B cell (primary cell): ENCODE results near the gene ZBTB16. TPM values are rescaled to one million over a fixed set of nuclear protein-coding genes. Genes with fewer than 3 reads are reported as not detected.

Source experiments
- ATAC-seq: fragments of 200-7000 bp; cut with Tn5 transposase; one replicate; pipeline ENCODE4 v1.10.0; 2021; ENCODE audit warnings: low read depth, mild to moderate bottlenecking, moderate number of reproducible peaks, moderate library complexity
- CTCF ChIA-PET: fragments of 350-600 bp; sonication (Branson Sonifier 250); formaldehyde crosslinking; loops from one replicate; lab custom pipeline; 2021; ENCODE audit warnings: antibody characterized with exemption, inconsistent platforms; lab: Charles Lee
- POLR2A ChIA-PET: fragments of 350-600 bp; sonication (Branson Sonifier 250); formaldehyde crosslinking; loops from one replicate; lab custom pipeline; 2021; ENCODE audit warnings: antibody characterized with exemption; lab: Charles Lee
- DNase-seq: peaks from one replicate; pipeline ENCODE4 v3.0.0; 2013
- H2AFZ ChIP-seq: 2 replicates; pipeline ENCODE4 v1.6.1; 2012; ENCODE audit warnings: mild to moderate bottlenecking, low read depth, low read length; ENCODE audit not compliant: insufficient read depth, poor library complexity, severe bottlenecking
- H3K27ac ChIP-seq, 2 donors: 1 replicate in 1 of 2; 2 replicates in 1 of 2; pipeline ENCODE4 v1.5.1; 2012 to 2013; ENCODE audit warnings: low read length in 2 of 2, mild to moderate bottlenecking in 2 of 2, moderate library complexity in 1 of 2
- H3K27me3 ChIP-seq, 4 experiments: fragments of 200-600 bp in 1 of 4; sonication (generic) in 1 of 4; replicated peaks in 1 of 4; 1 replicate in 2 of 4; 2 replicates in 2 of 4; pipeline versions ENCODE4 v1.6.1 to v1.7.0; 2013 to 2016; ENCODE audit warnings: low read length in 3 of 4, mild to moderate bottlenecking in 2 of 4, mixed read lengths in 1 of 4, moderate library complexity in 1 of 4; ENCODE audit not compliant: insufficient read depth in 4 of 4, control insufficient read depth in 3 of 4; ENCODE audit errors: control extremely low read depth in 1 of 4
- H3K36me3 ChIP-seq, 2 experiments: replicated peaks in 1 of 2; 1 replicate in 1 of 2; 2 replicates in 1 of 2; pipeline versions ENCODE4 v1.6.1 to v1.7.1; 2013; ENCODE audit warnings: low read length in 1 of 2; ENCODE audit not compliant: insufficient read depth in 2 of 2, control insufficient read depth in 1 of 2; ENCODE audit errors: control extremely low read depth in 1 of 2, extremely low read depth in 1 of 2
- H3K4me1 ChIP-seq, 2 donors: fragments of 200-600 bp in 1 of 2; sonication (generic) in 1 of 2; 1 replicate in 1 of 2; 2 replicates in 1 of 2; pipeline versions ENCODE4 v1.5.1 to v1.6.1; 2013 to 2017; ENCODE audit warnings: low read length in 2 of 2; ENCODE audit not compliant: control insufficient read depth in 2 of 2, insufficient read depth in 2 of 2
- H3K4me2 ChIP-seq: replicated peaks from 2 replicates; pipeline ENCODE3; 2012; ENCODE audit warnings: mild to moderate bottlenecking, low read depth, low read length; ENCODE audit not compliant: poor library complexity, severe bottlenecking
- H3K4me3 ChIP-seq, 5 experiments: fragments of 200-600 bp in 1 of 5; sonication (generic) in 1 of 5; 1 replicate in 3 of 5; 2 replicates in 2 of 5; pipeline versions ENCODE4 v1.5.1 to v1.7.0; 2011 to 2016; ENCODE audit warnings: low read length in 4 of 5, mild to moderate bottlenecking in 4 of 5, low read depth in 2 of 5, control low read depth in 1 of 5, moderate library complexity in 1 of 5; ENCODE audit not compliant: insufficient read depth in 1 of 5; ENCODE audit errors: control extremely low read depth in 1 of 5, extremely low read depth in 1 of 5
- H3K79me2 ChIP-seq: fragments of 200-600 bp; sonication (generic); one replicate; pipeline ENCODE4 v1.6.0; 2016; ENCODE audit warnings: low read length; ENCODE audit not compliant: control insufficient read depth, insufficient read depth
- H3K9ac ChIP-seq: fragments of 200-600 bp; sonication (generic); 2 replicates; pipeline ENCODE4 v1.6.1; 2017; ENCODE audit warnings: mild to moderate bottlenecking, low read length, moderate library complexity
- H3K9me3 ChIP-seq, 3 donors: one replicate each; pipeline versions ENCODE4 v1.6.1 to v1.7.1; 2013; ENCODE audit warnings: low read length in 2 of 3; ENCODE audit not compliant: control insufficient read depth in 2 of 3, insufficient read depth in 1 of 3; ENCODE audit errors: control extremely low read depth in 1 of 3
- H4K20me1 ChIP-seq: 2 replicates; pipeline ENCODE4 v1.6.0; 2012; ENCODE audit warnings: mild to moderate bottlenecking, low read length; ENCODE audit not compliant: insufficient read depth, control insufficient read depth, poor library complexity, severe bottlenecking
- H3K27ac Mint-ChIP-seq: one replicate; pipeline ENCODE4 v1.8.0; 2021; ENCODE audit warnings: mixed read lengths
- H3K27me3 Mint-ChIP-seq: one replicate; pipeline ENCODE4 v1.8.0; 2021; ENCODE audit warnings: mixed read lengths
- H3K4me1 Mint-ChIP-seq: one replicate; pipeline ENCODE4 v1.8.0; 2021; ENCODE audit warnings: mixed read lengths
- H3K4me3 Mint-ChIP-seq: one replicate; pipeline ENCODE4 v1.8.0; 2021; ENCODE audit warnings: mixed read lengths
- H3K9me3 Mint-ChIP-seq: one replicate; pipeline ENCODE4 v1.8.0; 2022; ENCODE audit warnings: mixed read lengths; ENCODE audit not compliant: insufficient read depth
- EZH2 ChIP-seq: IDR thresholded peaks from 2 replicates; pipeline ENCODE4 v1.6.1; 2012; ENCODE audit warnings: borderline replicate concordance, low read depth, mild to moderate bottlenecking, moderate library complexity, low read length; ENCODE audit not compliant: insufficient read depth, poor library complexity, severe bottlenecking
- WGBS: methylation state at CpG from one replicate; pipeline ENCODE4 v1.1.5; 2013; ENCODE audit warnings: missing lambda C conversion rate; ENCODE audit not compliant: insufficient coverage; 5-methylcytosine and 5-hydroxymethylcytosine counted together
- intact Hi-C: fragments of 100-400 bp; cut with micrococcal nuclease; formaldehyde crosslinking; loops from one replicate; pipeline ENCODE4 v1.10.0; 2022
- polyA plus RNA-seq: library from polyadenylated mRNA; depleted of rRNA; stranded (reverse); fragments of >200 nt; gene quantifications from 2 replicates; pipeline ENCODE4 v1.2.3, GENCODE V29; 2012
- total RNA-seq, 2 donors: library from RNA; stranded (reverse); fragments of 120-200 nt in 1 of 2; gene quantifications; 1 replicate in 1 of 2; 2 replicates in 1 of 2; pipeline versions ENCODE4 v1.2.3 to v1.2.4, GENCODE V29; 2013 to 2022
- TF ChIP-seq, protein P1 (sequence below): fragments of 200-600 bp; IDR thresholded peaks from one replicate; pipeline ENCODE4 v1.8.0; 2022; ENCODE audit warnings: antibody characterized with exemption, mild to moderate bottlenecking

ZBTB16 gene
- total and polyA plus RNA-seq, 2 donors (not counting 1 experiment from before 2014, with no cell fraction given), result 16.0 to 20.6 TPM

DNA sequence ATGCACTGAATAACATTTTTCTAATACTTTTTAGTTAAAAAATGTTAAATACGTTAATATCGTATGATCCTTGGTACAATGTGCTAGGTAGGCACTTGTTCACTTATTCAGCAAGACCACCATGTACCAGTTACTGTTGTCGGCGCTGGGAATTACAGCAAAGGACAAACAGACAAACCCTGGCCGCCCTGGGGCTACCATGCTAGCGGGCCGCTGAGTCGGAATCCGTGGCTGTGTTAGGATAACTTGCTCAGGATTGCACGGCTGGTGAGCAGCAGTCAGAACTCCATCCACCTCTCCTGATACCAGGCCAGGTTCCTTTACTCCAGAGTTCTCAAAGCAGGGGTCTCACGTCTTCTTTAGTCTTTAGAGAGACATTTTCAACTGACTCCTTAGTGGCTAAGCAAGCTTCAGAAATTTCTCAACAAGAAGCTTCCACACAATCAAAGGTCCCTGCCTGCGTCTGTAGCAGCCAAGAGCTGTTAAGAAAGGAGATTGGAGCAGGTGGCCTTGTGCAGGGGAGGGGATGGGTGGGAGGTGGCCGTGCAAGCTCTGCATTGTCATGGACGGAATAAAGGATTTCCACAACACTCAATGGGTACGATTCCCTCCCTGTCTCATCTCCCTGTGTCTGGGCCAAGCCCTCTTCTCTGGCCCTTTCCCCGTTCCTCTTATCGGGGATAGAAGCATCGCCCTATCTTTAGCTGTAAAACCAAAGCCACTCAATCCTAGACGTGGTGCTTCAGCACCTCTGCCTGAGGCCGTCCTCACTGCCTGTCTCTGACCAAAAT lies 196.9 kb downstream of the ZBTB16 start:
- H3K4me3 Mint-ChIP-seq, result no peak overlapping the region
- Histone ChIP-seq H3K27me3 (no peaks in the 10 kb centered on the region), H3K4me1 (peaks cover 34 to 41% of the 10 kb centered on the region in 2 donors), H3K4me3 (no peak overlapping the region), H3K36me3 (no peaks in the 10 kb centered on the region), H4K20me1 (no peaks in the 10 kb centered on the region), H2AFZ (no peak overlapping the region), H3K9ac (no peak overlapping the region), H3K4me2 (no peak overlapping the region), H3K9me3 (no peaks in the 10 kb centered on the region), H3K79me2 (no peaks in the 10 kb centered on the region), H3K27ac (no peak overlapping the region)
- CTCF ChIA-PET, result interaction anchor here (8.8 to 12.3 kb wide), 4 partner anchors 98 to 363 kb away, joined by 100 to 592 read pairs (median 432); no protein-coding TSS in a partner anchor
- 89% methylated on average over 18 of the region's 20 CpGs for WGBS
- H3K9me3 Mint-ChIP-seq, result no peaks in the 10 kb centered on the region
- DNase-seq, result no peak
- intact Hi-C loops, result no loop called here
- H3K4me1 Mint-ChIP-seq, result peaks cover 41% of the 10 kb centered on the region
- H3K27ac Mint-ChIP-seq, result peak overlapping the region; percentile 10
- POLR2A ChIA-PET, result no interaction called here
- no peak for TF ChIP-seq EZH2
- TF ChIP-seq, protein P1, sequence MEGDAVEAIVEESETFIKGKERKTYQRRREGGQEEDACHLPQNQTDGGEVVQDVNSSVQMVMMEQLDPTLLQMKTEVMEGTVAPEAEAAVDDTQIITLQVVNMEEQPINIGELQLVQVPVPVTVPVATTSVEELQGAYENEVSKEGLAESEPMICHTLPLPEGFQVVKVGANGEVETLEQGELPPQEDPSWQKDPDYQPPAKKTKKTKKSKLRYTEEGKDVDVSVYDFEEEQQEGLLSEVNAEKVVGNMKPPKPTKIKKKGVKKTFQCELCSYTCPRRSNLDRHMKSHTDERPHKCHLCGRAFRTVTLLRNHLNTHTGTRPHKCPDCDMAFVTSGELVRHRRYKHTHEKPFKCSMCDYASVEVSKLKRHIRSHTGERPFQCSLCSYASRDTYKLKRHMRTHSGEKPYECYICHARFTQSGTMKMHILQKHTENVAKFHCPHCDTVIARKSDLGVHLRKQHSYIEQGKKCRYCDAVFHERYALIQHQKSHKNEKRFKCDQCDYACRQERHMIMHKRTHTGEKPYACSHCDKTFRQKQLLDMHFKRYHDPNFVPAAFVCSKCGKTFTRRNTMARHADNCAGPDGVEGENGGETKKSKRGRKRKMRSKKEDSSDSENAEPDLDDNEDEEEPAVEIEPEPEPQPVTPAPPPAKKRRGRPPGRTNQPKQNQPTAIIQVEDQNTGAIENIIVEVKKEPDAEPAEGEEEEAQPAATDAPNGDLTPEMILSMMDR, result no peak
- H3K27me3 Mint-ChIP-seq, result no peaks in the 10 kb centered on the region
- ATAC-seq, result no peak

DNA sequence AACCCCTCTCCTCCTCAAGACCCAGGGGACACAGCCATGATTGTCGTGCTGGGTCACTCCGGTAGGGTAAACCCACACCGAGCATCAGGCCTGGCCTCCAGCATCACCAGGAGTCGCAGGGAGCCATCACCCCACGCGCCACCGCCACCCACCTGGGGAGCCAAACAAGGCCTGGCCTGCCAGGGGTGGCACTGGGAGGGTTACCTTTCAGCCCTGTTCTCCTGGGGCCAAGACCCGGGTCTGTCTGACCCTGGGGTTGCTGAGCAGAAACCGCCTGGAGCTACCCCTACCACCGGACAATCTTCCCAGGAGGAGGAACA lies 197.4 kb downstream of the ZBTB16 start:
- H3K4me3 Mint-ChIP-seq, result no peak overlapping the region
- Histone ChIP-seq H3K9ac (no peak overlapping the region), H3K27me3 (no peaks in the 10 kb centered on the region), H3K36me3 (no peaks in the 10 kb centered on the region), H4K20me1 (no peaks in the 10 kb centered on the region), H3K27ac (no peak overlapping the region), H3K4me3 (no peak overlapping the region), H3K9me3 (no peaks in the 10 kb centered on the region), H3K4me2 (no peak overlapping the region), H2AFZ (no peak overlapping the region), H3K4me1 (peaks cover 32 to 37% of the 10 kb centered on the region in 2 donors), H3K79me2 (no peaks in the 10 kb centered on the region)
- ChIA-PET CTCF (interaction anchor here (1.2 to 12.3 kb wide), 5 partner anchors 98 to 363 kb away, joined by 3 to 592 read pairs (median 391); no protein-coding TSS in a partner anchor), POLR2A (no interaction called here)
- H3K9me3 Mint-ChIP-seq, result no peaks in the 10 kb centered on the region
- H3K27ac Mint-ChIP-seq, result peak overlapping the region; percentile 71
- no peak for TF ChIP-seq EZH2
- TF ChIP-seq, protein P1, result no peak
- 92% methylated on average over 10 of the region's 10 CpGs for WGBS
- H3K27me3 Mint-ChIP-seq, result no peaks in the 10 kb centered on the region
- intact Hi-C loops, result no loop called here
- ATAC-seq, result no peak
- DNase-seq, result no peak
- peaks cover 36% of the 10 kb centered on the region for H3K4me1 Mint-ChIP-seq
